HEK293 (cell line): ENCODE results near the gene SYNE1.

Experiments used
- CTCF ChIA-PET: fragments of 350-600 bp; formaldehyde crosslinking; extraction: SDS; loops from one replicate; lab custom pipeline; 2021; ENCODE audit warnings: antibody characterized with exemption; lab: Yijun Ruan, JAX
- POLR2A ChIA-PET: fragments of 300-600 bp; formaldehyde crosslinking; extraction: SDS; loops from one replicate; lab custom pipeline; 2020; ENCODE audit warnings: antibody characterized with exemption, inconsistent platforms; lab: Yijun Ruan, JAX
- H3K27ac ChIP-seq: fragments of 200-500 bp; sonication (Bioruptor generic); 2 replicates; pipeline ENCODE4 v1.5.1; 2014; ENCODE audit warnings: low read depth, low read length, control low read depth, inconsistent platforms; ENCODE audit errors: extremely low read depth
- H3K36me3 ChIP-seq, 2 experiments: fragments of 200-500 bp in 1 of 2; sonication (Bioruptor generic) in 1 of 2; 1 replicate in 1 of 2; 2 replicates in 1 of 2; pipeline ENCODE4 v1.5.1; 2014 to 2017; ENCODE audit warnings: inconsistent platforms in 2 of 2, low read length in 2 of 2; ENCODE audit not compliant: control insufficient read depth in 2 of 2, insufficient read depth in 1 of 2
- H3K4me1 ChIP-seq: fragments of 200-500 bp; sonication (Bioruptor generic); 2 replicates; pipeline ENCODE4 v1.5.1; 2014; ENCODE audit warnings: mild to moderate bottlenecking, low read length, inconsistent platforms; ENCODE audit not compliant: control insufficient read depth, insufficient read depth
- H3K4me3 ChIP-seq: 2 replicates; pipeline ENCODE4 v1.5.1; 2011; ENCODE audit warnings: low read depth, mild to moderate bottlenecking, control low read depth, low read length, moderate library complexity
- H3K9me3 ChIP-seq: fragments of 200-500 bp; sonication (Bioruptor generic); 2 replicates; pipeline ENCODE4 v1.5.1; 2014; ENCODE audit warnings: low read depth, low read length, inconsistent platforms; ENCODE audit not compliant: control insufficient read depth, insufficient read depth
- EGR2 ChIP-seq: fragments of 450-650 bp; formaldehyde crosslinking; IDR thresholded peaks from 2 replicates; pipeline ENCODE4 v1.5.1; 2016; ENCODE audit warnings: low read depth, missing biosample characterization, missing genetic modification characterization
- FEZF1 ChIP-seq: fragments of 450-650 bp; formaldehyde crosslinking; IDR thresholded peaks from 2 replicates; pipeline ENCODE4 v1.5.1; 2016; ENCODE audit warnings: missing biosample characterization, missing genetic modification characterization
- HOXA7 ChIP-seq: sonication (generic); formaldehyde crosslinking; IDR thresholded peaks from 2 replicates; pipeline ENCODE4 v1.8.1; 2022; ENCODE audit warnings: missing genetic modification reagents, borderline replicate concordance
- IKZF3 ChIP-seq: fragments of 450-650 bp; IDR thresholded peaks from 2 replicates; pipeline ENCODE4 v1.5.0; 2018; ENCODE audit warnings: missing biosample characterization, mild to moderate bottlenecking, missing genetic modification characterization, moderate library complexity
- INSM2 ChIP-seq: fragments of 450-650 bp; formaldehyde crosslinking; IDR thresholded peaks from 2 replicates; pipeline ENCODE4 v1.5.1; 2016; ENCODE audit warnings: missing biosample characterization, missing genetic modification characterization
- KLF16 ChIP-seq: fragments of 450-650 bp; formaldehyde crosslinking; IDR thresholded peaks from 2 replicates; pipeline ENCODE4 v1.5.1; 2017; ENCODE audit warnings: missing biosample characterization, missing genetic modification characterization
- PATZ1 ChIP-seq: fragments of 450-650 bp; formaldehyde crosslinking; IDR thresholded peaks from 2 replicates; pipeline ENCODE4 v1.5.1; 2016; ENCODE audit warnings: missing biosample characterization, missing genetic modification characterization
- REST ChIP-seq: fragments of 450-650 bp; formaldehyde crosslinking; IDR thresholded peaks from 2 replicates; pipeline ENCODE4 v1.5.1; 2016; ENCODE audit warnings: missing biosample characterization, missing genetic modification characterization
- SP2 ChIP-seq: fragments of 450-650 bp; formaldehyde crosslinking; IDR thresholded peaks from 2 replicates; pipeline ENCODE4 v1.5.1; 2016; ENCODE audit warnings: missing biosample characterization, missing genetic modification characterization
- TRIM28 ChIP-seq: IDR thresholded peaks from 2 replicates; pipeline ENCODE4 v1.6.1; 2011; ENCODE audit warnings: low read length, control low read depth, borderline replicate concordance
- ZNF112 ChIP-seq: fragments of 450-650 bp; formaldehyde crosslinking; IDR thresholded peaks from 2 replicates; pipeline ENCODE4 v1.5.0; 2017; ENCODE audit warnings: missing biosample characterization, missing genetic modification characterization
- ZNF132 ChIP-seq: fragments of 450-650 bp; formaldehyde crosslinking; IDR thresholded peaks from 2 replicates; pipeline ENCODE4 v1.5.1; 2017; ENCODE audit warnings: missing biosample characterization, missing genetic modification characterization, borderline replicate concordance
- ZNF19 ChIP-seq: fragments of 450-650 bp; formaldehyde crosslinking; IDR thresholded peaks from 2 replicates; pipeline ENCODE4; 2016; ENCODE audit warnings: missing biosample characterization, missing genetic modification characterization, low read depth
- ZNF211 ChIP-seq: fragments of 450-650 bp; formaldehyde crosslinking; IDR thresholded peaks from 2 replicates; pipeline ENCODE4 v1.5.1; 2016; ENCODE audit warnings: low read depth, missing biosample characterization, missing genetic modification characterization
- ZNF239 ChIP-seq: fragments of 450-650 bp; formaldehyde crosslinking; IDR thresholded peaks from 2 replicates; pipeline ENCODE4 v1.5.1; 2016; ENCODE audit warnings: missing biosample characterization, missing genetic modification characterization
- ZNF274 ChIP-seq, 2 experiments: fragments of 200-500 bp in 1 of 2; fragments of 450-650 bp in 1 of 2; sonication (Bioruptor generic) in 1 of 2; formaldehyde crosslinking in 1 of 2; IDR thresholded peaks; 2 replicates each; pipeline versions ENCODE4 v1.5.1 to v1.6.1; 2014 to 2016; ENCODE audit warnings: borderline replicate concordance in 1 of 2, inconsistent platforms in 1 of 2, low read length in 1 of 2, missing biosample characterization in 1 of 2, missing genetic modification characterization in 1 of 2
- ZNF518A ChIP-seq: fragments of 450-650 bp; formaldehyde crosslinking; conservative IDR thresholded peaks from 2 replicates; pipeline ENCODE4 v1.5.1; 2016; ENCODE audit warnings: low read depth, missing biosample characterization, missing genetic modification characterization
- ZNF580 ChIP-seq: fragments of 450-650 bp; formaldehyde crosslinking; IDR thresholded peaks from 2 replicates; pipeline ENCODE4 v1.5.1; 2016; ENCODE audit warnings: missing biosample characterization, missing genetic modification characterization
- ZNF596 ChIP-seq: fragments of 450-650 bp; IDR thresholded peaks from 2 replicates; pipeline ENCODE4 v1.5.0; 2018; ENCODE audit warnings: missing biosample characterization, mild to moderate bottlenecking, missing genetic modification characterization, moderate library complexity

Gene SYNE1

GRCh38 chr6:152423216-152424103, 213.7 kb downstream of the SYNE1 start:
- POLR2A ChIA-PET: no interaction called here
- Histone ChIP-seq H3K27ac (no peak overlapping the region), H3K9me3 (no peaks in the 10 kb centered on the region), H3K4me3 (no peak overlapping the region), H3K36me3 (no peaks in the 10 kb centered on the region), H3K4me1 (no peaks in the 10 kb centered on the region)
- no peak for TF ChIP-seq PATZ1 (tag by site-specific recombination)
- TF ChIP-seq EGR2: no peak
- no peak for TF ChIP-seq FEZF1 (tag by site-specific recombination)
- TF ChIP-seq ZNF132: no peak
- TF ChIP-seq ZNF596 (tag by site-specific recombination): no peak
- no peak for TF ChIP-seq HOXA7 (CRISPR knock-in tag)
- no peak for TF ChIP-seq ZNF239 (tag by site-specific recombination)
- no peak for TF ChIP-seq SP2 (tag by site-specific recombination)
- no peak for TF ChIP-seq ZNF19 (tag by site-specific recombination)
- no peak for TF ChIP-seq KLF16
- no peak for TF ChIP-seq INSM2 (tag by site-specific recombination)
- no peak for TF ChIP-seq ZNF518A (tag by site-specific recombination)
- no peak for TF ChIP-seq TRIM28
- no peak for TF ChIP-seq IKZF3 (tag by site-specific recombination)
- no peak for TF ChIP-seq ZNF580 (tag by site-specific recombination)
- no peak for TF ChIP-seq ZNF274 (IDR thresholded peaks at IDR 0.05; ENCODE audit: low read length)
- no peak for TF ChIP-seq ZNF274 (tag by site-specific recombination; IDR thresholded peaks at IDR 0.05; ENCODE audit: borderline replicate concordance)
- no peak for TF ChIP-seq ZNF112 (tag by site-specific recombination)
- no peak for TF ChIP-seq REST
- TF ChIP-seq ZNF211 (tag by site-specific recombination): no peak
- CTCF ChIA-PET: interaction anchor here (0.6 to 1.5 kb wide), 3 partner anchors 10 to 441 kb away, joined by 3 to 4 read pairs (median 3); no protein-coding TSS in a partner anchor
